ENCODE measurements around the gene ZC3H4.

ZC3H4 gene

DNA sequence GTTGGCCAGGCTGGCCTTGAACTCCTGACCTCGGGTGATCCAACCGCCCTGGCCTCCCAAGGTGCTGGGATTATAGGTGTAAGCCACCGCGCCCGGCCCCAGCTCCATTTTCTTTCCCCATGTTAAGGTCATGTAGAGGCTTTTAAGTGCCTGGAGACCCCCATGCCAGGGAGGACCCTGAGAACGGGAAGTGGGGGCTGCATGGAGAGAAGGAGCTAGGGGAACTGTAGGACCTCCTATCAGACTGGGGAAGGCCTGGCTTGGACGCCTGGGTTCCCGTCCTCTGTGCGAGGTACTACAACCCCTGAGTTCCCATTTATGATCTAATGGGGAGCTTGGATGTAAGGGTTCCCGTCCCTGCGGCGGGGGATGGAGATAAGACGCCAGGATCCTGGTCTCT is 94.7 kb downstream of the ZC3H4 start:
- no peak for DNase-seq
